ENCODE results near the gene WFIKKN1. TPM values are rescaled to one million over a fixed set of nuclear protein-coding genes. Genes with fewer than 3 reads are reported as not detected.
A peak's percentile ranks its signal among the peaks of the same experiment; 100 is the strongest.

Gene WFIKKN1
- total RNA-seq, 4 donors from 2014 or later = 2.3 to 13.1 (median 4.2) TPM

DNA sequence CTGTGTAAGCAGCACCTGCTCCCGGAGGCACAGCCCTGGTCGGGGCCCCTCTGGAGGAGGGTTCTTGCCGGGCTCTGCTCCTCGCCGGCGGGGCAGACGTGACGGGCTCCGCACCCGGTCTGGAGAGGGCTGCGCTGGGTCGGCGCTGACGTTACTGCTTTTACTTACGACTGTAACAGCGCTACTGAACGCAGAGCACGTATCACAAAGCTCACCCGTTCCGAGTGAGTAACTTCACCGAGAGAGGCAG, 42.2 kb upstream of the WFIKKN1 start:
- intact Hi-C loops (cut with DNase I; ENCODE audit: low total_unique reads) (no loop called here), in situ Hi-C loops (cut with MboI; ENCODE audit: low pct_ligation_motif_present in 1 of 4, low pct_unique_long_range_greater_than_20kb in 1 of 4, low sequenced_read_pairs in 3 of 4) (no loop called here)
- peak; percentile 64 for DNase-seq
- 0% methylated on average over 17 of the region's 21 CpGs; no CpG with 5 or more reads in 1 of the 2 donors for WGBS, 2 donors (ENCODE audit: low coverage in 1 of 2)
- peak overlapping the region; percentile 96 to 98 (median 97) for H3K27ac ChIP-seq
- no peaks in the 10 kb centered on the region for H3K27me3 ChIP-seq
- no peaks in the 10 kb centered on the region for H3K9me3 ChIP-seq
- peaks cover 27 to 46% (median 39%) of the 10 kb centered on the region in 4 donors for H3K4me1 ChIP-seq
- H3K4me3 ChIP-seq = peak overlapping the region; percentile 77 to 97 (median 86)
- TF ChIP-seq POLR2AphosphoS5 (IDR thresholded peaks at IDR 0.05) = no peak
- no peak for TF ChIP-seq POLR2A (IDR thresholded peaks at IDR 0.05)
- TF ChIP-seq, protein P1, sequence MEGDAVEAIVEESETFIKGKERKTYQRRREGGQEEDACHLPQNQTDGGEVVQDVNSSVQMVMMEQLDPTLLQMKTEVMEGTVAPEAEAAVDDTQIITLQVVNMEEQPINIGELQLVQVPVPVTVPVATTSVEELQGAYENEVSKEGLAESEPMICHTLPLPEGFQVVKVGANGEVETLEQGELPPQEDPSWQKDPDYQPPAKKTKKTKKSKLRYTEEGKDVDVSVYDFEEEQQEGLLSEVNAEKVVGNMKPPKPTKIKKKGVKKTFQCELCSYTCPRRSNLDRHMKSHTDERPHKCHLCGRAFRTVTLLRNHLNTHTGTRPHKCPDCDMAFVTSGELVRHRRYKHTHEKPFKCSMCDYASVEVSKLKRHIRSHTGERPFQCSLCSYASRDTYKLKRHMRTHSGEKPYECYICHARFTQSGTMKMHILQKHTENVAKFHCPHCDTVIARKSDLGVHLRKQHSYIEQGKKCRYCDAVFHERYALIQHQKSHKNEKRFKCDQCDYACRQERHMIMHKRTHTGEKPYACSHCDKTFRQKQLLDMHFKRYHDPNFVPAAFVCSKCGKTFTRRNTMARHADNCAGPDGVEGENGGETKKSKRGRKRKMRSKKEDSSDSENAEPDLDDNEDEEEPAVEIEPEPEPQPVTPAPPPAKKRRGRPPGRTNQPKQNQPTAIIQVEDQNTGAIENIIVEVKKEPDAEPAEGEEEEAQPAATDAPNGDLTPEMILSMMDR (IDR thresholded peaks at IDR 0.05) = no peak
- TF ChIP-seq EP300 (IDR thresholded peaks at IDR 0.05; ENCODE audit: low read depth) = no peak
- no peaks in the 10 kb centered on the region for H3K36me3 ChIP-seq

DNA sequence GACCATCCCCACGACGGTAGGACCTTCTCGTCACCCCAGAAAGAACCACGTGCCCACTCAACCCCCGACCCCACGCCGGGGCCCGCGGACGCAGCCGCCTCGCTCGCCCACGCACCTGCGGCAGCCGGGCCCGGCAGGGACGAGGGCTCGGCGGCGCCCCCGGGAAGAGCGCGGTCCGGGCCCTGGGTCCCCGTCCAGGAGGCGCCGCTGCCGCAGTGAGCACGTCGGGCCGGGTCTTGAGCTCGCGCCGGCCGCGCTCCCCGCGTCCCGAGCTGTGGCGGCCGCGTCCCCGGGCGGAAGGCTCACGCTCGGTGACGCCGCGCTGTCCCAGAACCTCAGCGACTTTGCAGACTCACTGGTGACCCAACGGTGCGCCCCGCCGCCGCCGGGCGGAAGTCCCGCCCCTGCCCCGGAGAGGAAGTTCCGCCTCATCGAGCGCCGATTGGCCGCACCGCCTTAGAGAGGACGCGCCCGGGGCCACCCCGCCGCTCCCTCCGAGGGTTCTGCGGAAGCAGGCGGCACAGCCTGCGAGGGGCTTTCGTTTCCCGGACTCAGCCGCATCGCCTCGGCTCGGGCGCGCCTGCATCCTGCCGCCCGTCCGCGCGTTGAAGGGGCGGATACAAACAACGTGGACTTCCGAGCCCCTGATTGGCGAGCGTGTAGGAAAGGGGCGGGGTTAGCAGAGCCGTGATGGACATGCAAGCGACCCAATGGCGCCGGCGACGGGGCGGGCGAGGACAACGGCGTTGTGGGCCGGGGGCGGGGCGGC, 41.7 kb upstream of the WFIKKN1 start:
- WGBS, 2 donors (ENCODE audit: low coverage in 1 of 2) = 1% methylated on average over 94 of the region's 107 CpGs; no CpG with 5 or more reads in 1 of the 2 donors
- intact Hi-C loops (cut with DNase I; ENCODE audit: low total_unique reads) (loop anchor here (1.0 kb wide), 1 partner anchor 47 kb away; the partner anchor contains the start of gene METTL26), in situ Hi-C loops (cut with MboI; ENCODE audit: low pct_ligation_motif_present in 1 of 4, low pct_unique_long_range_greater_than_20kb in 1 of 4, low sequenced_read_pairs in 3 of 4) (no loop called here)
- no peaks in the 10 kb centered on the region for H3K27me3 ChIP-seq
- H3K4me1 ChIP-seq = peaks cover 27 to 51% (median 44%) of the 10 kb centered on the region in 4 donors
- peak overlapping the region; percentile 96 to 98 (median 97) for H3K27ac ChIP-seq
- DNase-seq = peak; percentile 98
- no peaks in the 10 kb centered on the region for H3K36me3 ChIP-seq
- H3K9me3 ChIP-seq = no peaks in the 10 kb centered on the region
- TF ChIP-seq POLR2AphosphoS5 (IDR thresholded peaks at IDR 0.05) (peak; percentile 92 to 95 (median 95)), POLR2A (IDR thresholded peaks at IDR 0.05) (peak; percentile 90)
- TF ChIP-seq, protein P1 (IDR thresholded peaks at IDR 0.05) = no peak
- H3K4me3 ChIP-seq = peak overlapping the region; percentile 77 to 97 (median 86)

DNA sequence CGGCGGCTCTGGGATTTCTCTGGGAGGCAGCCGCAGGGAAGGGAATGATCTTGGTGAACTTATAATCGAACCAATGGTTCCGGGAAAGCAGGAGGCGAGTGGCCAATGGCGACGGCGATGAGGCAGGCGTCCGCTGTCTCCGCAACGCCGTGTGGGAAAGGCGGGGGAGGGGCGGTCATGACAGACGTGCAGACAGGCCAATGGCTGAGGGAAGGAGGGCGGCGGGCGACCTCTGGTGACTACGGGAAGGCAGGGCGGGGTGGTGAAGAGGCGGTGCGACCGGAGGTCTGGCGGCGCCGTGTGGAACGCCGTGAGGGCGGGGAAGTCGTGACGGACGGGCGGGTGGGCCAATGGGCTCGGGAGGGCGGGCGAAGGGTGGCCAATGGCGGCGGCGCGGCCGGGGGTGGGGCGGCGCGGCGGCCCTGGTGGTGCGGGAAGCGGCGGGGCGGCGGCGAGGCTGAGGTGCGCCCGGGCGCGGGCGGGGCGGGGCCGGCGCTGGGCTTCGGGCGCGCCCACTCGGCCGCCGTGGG, 41.1 kb upstream of the WFIKKN1 start, which contains the start of gene RAB40C:
Gene RAB40C (plus strand): TSS at position 409 of the 530 bp plus-strand sequence. CDS start 226 bp downstream, outside the sequence.
- peaks cover 27 to 58% (median 50%) of the 10 kb centered on the region in 4 donors for H3K4me1 ChIP-seq
- intact Hi-C loops (cut with DNase I; ENCODE audit: low total_unique reads) = loop anchor here (1.0 kb wide), 1 partner anchor 47 kb away; the partner anchor contains the start of gene METTL26

More for the DNA sequence above, 41.1 kb upstream of the WFIKKN1 start, which contains the start of gene RAB40C:
- Histone ChIP-seq H3K27ac (peak within 1 kb of the TSS; percentile 96 to 98 (median 97)), H3K36me3 (no peaks in the 10 kb centered on the region), H3K4me3 (peak within 1 kb of the TSS; percentile 80 to 97 (median 92)), H3K27me3 (no peaks in the 10 kb centered on the region), H3K9me3 (no peaks in the 10 kb centered on the region)
- DNase-seq = peak; percentile 99
- WGBS, 2 donors (ENCODE audit: low coverage in 1 of 2) = 1% methylated on average over 29 of the region's 67 CpGs; no CpG with 5 or more reads in 1 of the 2 donors
- TF ChIP-seq POLR2A (IDR thresholded peaks at IDR 0.05) (no peak), POLR2AphosphoS5 (IDR thresholded peaks at IDR 0.05) (no peak)
- TF ChIP-seq, protein P1 (IDR thresholded peaks at IDR 0.05) = peak in 3 of 5 experiments; percentile 11 to 22 (median 22)
- in situ Hi-C loops (cut with MboI; ENCODE audit: low pct_ligation_motif_present in 1 of 4, low pct_unique_long_range_greater_than_20kb in 1 of 4, low sequenced_read_pairs in 3 of 4) = no loop called here
